Mesangial cell (primary cell): ENCODE results near the gene GLS2. TPM values are rescaled to one million over a fixed set of nuclear protein-coding genes. Genes with fewer than 3 reads are reported as not detected.

Experiments used
- total RNA-seq: library from RNA; depleted of rRNA; stranded (reverse); fragments of >200 nt; gene quantifications from 2 replicates; pipeline ENCODE4 v1.2.3, GENCODE V29; 2015

GLS2 gene
- 1.1 and 2.2 TPM in 2 replicates for total RNA-seq

DNA sequence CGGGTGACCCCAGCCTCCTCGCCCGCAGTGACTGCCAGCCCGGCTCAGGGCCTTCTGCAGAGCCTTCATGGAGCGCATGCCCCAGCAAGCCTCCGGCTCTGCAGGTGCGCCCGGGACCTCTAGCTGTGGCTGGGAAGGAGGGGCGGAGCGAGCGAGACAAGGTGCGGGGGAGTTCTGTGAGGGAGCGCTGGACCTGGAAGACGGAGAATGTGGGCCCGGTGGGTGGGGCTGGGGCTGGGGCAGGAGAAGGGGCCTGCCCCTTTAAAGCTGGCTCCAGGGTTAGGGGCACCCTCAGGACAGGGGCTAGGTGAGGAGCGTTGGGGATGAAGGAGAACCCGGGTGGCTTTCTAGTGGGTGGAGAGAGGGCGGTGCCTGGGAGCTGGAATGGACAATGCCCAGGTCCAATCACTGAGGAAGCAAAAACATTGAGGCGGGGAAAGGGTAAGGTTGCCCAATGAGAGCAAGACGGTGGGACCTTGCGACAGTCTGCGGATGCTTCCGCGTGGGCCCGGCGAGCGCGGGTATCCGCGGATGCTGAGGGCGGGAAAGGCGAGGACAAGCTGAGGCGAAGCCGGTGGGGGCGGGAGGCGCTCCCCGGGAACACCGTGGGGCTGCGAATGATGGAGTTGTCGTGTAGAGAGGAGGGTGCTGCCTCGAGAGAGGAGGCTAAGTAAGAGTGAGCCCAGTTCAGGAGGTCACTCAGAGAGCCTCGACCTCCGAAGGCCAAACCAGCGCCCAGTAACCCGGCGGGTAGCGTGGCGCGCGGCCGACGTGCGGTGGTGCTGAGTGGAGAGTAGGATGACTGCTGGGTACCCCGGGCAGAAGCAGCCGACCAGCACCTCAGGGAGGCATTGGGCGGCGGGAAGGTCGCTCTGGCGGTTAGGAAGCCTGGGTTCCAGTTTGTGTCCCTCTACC, at the start of gene GLS2:
Gene GLS2, minus strand, starts transcription at position 121 of the 915 bp plus-strand sequence. Its CDS starts 43 bp downstream, at position 78.

GRCh38 chr12:56521590-56522371, 33.8 kb upstream of the GLS2 start, which contains the start of gene RBMS2:
RBMS2 (plus strand) TSS chr12:56521820; CDS start chr12:56522024, 204 bp downstream.

DNA sequence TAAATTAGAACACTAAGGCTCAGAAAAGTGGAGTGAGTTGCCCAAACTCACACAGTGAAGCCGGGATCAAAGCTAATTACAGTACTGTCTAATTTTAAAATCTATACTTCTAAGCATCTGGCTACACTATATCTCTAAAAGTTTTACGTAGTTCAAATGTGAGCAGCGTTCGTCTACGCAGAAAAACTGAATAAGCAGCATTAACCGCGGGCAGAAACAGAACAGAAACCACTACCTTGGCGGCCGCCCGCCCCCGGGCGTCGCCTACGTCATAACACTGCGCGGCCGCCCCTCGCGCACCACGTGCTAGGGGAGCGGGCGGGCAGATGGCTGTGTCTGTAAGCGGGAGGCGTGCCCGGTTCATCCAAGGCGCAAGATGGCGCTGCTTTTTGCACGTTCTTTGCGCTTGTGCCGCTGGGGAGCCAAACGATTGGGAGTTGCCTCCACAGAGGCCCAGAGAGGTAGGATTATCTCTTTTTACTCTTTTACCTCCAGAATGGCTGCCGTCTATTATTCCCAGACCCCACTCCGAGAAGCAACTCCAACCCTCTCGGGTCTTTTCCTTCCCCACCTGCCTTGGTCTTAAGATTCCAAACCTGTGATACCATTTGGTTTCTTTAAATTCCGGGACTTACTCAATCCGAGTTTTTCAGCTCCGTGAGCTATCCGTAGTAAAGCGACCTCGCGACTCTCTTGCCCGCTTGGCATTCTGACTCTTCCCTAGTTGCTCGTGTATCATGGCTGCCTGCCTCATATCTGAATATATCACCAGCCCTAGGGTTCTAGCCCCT, 19.6 kb downstream of the GLS2 start, which contains the start of gene SPRYD4:
Gene SPRYD4, plus strand, starts transcription at position 363 of the 791 bp plus-strand sequence. Its CDS starts 14 bp downstream, at position 377.

DNA sequence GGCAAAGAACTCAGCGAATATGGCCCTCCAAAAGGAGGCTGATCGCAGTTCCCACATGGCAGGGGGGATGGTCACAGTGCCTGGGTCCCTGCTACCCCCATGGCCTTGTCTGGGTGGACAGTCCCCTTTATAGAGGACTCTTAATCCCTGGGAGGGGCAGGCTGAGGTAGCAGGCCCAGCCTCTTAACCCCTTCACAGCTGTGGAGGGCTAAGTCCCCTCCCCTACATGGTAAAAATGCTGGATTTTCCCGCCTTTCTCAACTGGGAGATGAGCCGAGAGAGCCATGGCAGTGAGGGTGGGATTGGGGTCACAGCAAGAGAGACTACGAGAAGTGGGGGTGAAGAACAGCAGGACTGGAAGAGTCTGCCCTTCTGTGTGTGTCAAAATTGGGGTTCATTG, 33.4 kb downstream of the GLS2 start, which contains the start of gene MIP:
Gene MIP, minus strand, starts transcription at position 101 of the 400 bp plus-strand sequence. Its CDS starts 44 bp downstream, at position 57.

GRCh38 chr12:56448860-56449621, 38.9 kb downstream of the GLS2 start, which contains the start of gene TIMELESS:
TIMELESS (minus strand) TSS chr12:56449426; CDS start chr12:56434170, 15,256 bp downstream.

Other genes with a start within 250 kb of the GLS2 start
- 42.3 and 54.6 TPM in 2 replicates for gene ANKRD52, start 229.8 kb downstream of the GLS2 start, total RNA-seq
- gene COQ10A, start 221.2 kb downstream of the GLS2 start, total RNA-seq = 9.6 and 9.8 TPM in 2 replicates
- 130 and 148 TPM in 2 replicates for gene CS, start 187.8 kb downstream of the GLS2 start, total RNA-seq
- 75.3 and 76.6 TPM in 2 replicates for gene CNPY2, start 172.2 kb downstream of the GLS2 start, total RNA-seq
- gene PAN2, start 154.2 kb downstream of the GLS2 start, total RNA-seq = 15.6 and 21.6 TPM in 2 replicates
- 1.1 and 1.5 TPM in 2 replicates for gene IL23A, start 149.3 kb downstream of the GLS2 start, total RNA-seq
- 53.4 and 121 TPM in 2 replicates for gene STAT2, start 128.1 kb downstream of the GLS2 start, total RNA-seq
- not detected in 2 replicates for gene APOF, start 125.3 kb downstream of the GLS2 start, total RNA-seq
- 6.5 and 33.7 TPM in 2 replicates for gene TIMELESS, start 38.7 kb downstream of the GLS2 start, total RNA-seq
- 0.98 TPM in 1 of 2 replicates, not detected in the other for gene MIP, start 33.5 kb downstream of the GLS2 start, total RNA-seq
- gene SPRYD4, start 19.6 kb downstream of the GLS2 start, total RNA-seq = 1.5 and 1.6 TPM in 2 replicates
- gene RBMS2, start 33.7 kb upstream of the GLS2 start, total RNA-seq = 29.7 and 39.7 TPM in 2 replicates
- gene BAZ2A, start 142.2 kb upstream of the GLS2 start, total RNA-seq = 55.1 and 79.5 TPM in 2 replicates
- gene ATP5F1B, start 157.8 kb upstream of the GLS2 start, total RNA-seq = 366 and 495 TPM in 2 replicates
- gene PTGES3, start 200.1 kb upstream of the GLS2 start, total RNA-seq = 48.4 and 121 TPM in 2 replicates
- 842 and 845 TPM in 2 replicates for gene NACA, start 237.1 kb upstream of the GLS2 start, total RNA-seq